ENCODE data around the gene ACTRT3. TPM values are rescaled to one million over a fixed set of nuclear protein-coding genes. Genes with fewer than 3 reads are reported as not detected.

Gene ACTRT3
- total RNA-seq, 1 experiment from 2014 or later, result 1.7 TPM

DNA sequence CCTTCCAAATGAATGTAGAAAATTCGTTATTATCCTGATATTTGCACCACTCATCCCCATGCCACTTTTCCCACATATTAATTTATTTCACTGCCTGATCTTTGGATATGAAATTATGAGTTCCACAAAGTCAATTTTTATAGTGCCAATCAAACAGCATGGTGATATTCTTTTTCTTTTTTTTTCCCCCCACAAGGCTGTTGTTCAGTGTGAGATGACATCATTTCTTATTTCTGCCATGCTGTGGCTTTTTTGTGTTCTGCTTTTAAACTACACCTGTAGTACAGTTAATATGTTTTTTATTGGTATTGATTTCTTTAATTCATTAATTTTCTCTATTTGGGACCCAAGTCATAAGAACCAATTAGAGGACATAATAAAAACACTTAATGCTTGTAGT, 18.4 kb upstream of the ACTRT3 start:
- ChIA-PET POLR2A (no interaction called here), CTCF (no interaction called here)
- H3K36me3 ChIP-seq (ENCODE audit: control insufficient read depth, insufficient read depth, low read length), result peaks cover 59% of the 10 kb centered on the region
- intact Hi-C loops (cut with micrococcal nuclease; ENCODE audit: unreplicated experiment) (no loop called here), in situ Hi-C loops (cut with HindIII; ENCODE audit: low pct_unique_long_range_greater_than_20kb, low sequenced_read_pairs) (no loop called here)
- no TSS peak for BruUV-seq (replicated peaks)
- H3K4me3 ChIP-seq (ENCODE audit: low read depth in 2 of 2, low read length in 2 of 2), result no peak overlapping the region
- ATAC-seq, result no peak
- H3K27me3 ChIP-seq (ENCODE audit: control insufficient read depth, insufficient read depth, low read length), result no peaks in the 10 kb centered on the region
- TF ChIP-seq TCF7L2 (IDR thresholded peaks at IDR 0.05; ENCODE audit: low read depth, low read length), result no peak
- no peak for TF ChIP-seq POLR2AphosphoS5 (IDR thresholded peaks at IDR 0.05; ENCODE audit: low read depth, low read length)
- no peak for TF ChIP-seq SIN3A (IDR thresholded peaks at IDR 0.05; ENCODE audit: borderline replicate concordance, insufficient read depth, low read depth, low read length)
- TF ChIP-seq, protein P1, sequence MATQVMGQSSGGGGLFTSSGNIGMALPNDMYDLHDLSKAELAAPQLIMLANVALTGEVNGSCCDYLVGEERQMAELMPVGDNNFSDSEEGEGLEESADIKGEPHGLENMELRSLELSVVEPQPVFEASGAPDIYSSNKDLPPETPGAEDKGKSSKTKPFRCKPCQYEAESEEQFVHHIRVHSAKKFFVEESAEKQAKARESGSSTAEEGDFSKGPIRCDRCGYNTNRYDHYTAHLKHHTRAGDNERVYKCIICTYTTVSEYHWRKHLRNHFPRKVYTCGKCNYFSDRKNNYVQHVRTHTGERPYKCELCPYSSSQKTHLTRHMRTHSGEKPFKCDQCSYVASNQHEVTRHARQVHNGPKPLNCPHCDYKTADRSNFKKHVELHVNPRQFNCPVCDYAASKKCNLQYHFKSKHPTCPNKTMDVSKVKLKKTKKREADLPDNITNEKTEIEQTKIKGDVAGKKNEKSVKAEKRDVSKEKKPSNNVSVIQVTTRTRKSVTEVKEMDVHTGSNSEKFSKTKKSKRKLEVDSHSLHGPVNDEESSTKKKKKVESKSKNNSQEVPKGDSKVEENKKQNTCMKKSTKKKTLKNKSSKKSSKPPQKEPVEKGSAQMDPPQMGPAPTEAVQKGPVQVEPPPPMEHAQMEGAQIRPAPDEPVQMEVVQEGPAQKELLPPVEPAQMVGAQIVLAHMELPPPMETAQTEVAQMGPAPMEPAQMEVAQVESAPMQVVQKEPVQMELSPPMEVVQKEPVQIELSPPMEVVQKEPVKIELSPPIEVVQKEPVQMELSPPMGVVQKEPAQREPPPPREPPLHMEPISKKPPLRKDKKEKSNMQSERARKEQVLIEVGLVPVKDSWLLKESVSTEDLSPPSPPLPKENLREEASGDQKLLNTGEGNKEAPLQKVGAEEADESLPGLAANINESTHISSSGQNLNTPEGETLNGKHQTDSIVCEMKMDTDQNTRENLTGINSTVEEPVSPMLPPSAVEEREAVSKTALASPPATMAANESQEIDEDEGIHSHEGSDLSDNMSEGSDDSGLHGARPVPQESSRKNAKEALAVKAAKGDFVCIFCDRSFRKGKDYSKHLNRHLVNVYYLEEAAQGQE (IDR thresholded peaks at IDR 0.05; ENCODE audit: insufficient read depth in 1 of 2, low read depth in 2 of 2, low read length in 1 of 2), result no peak
- TF ChIP-seq, protein P2, sequence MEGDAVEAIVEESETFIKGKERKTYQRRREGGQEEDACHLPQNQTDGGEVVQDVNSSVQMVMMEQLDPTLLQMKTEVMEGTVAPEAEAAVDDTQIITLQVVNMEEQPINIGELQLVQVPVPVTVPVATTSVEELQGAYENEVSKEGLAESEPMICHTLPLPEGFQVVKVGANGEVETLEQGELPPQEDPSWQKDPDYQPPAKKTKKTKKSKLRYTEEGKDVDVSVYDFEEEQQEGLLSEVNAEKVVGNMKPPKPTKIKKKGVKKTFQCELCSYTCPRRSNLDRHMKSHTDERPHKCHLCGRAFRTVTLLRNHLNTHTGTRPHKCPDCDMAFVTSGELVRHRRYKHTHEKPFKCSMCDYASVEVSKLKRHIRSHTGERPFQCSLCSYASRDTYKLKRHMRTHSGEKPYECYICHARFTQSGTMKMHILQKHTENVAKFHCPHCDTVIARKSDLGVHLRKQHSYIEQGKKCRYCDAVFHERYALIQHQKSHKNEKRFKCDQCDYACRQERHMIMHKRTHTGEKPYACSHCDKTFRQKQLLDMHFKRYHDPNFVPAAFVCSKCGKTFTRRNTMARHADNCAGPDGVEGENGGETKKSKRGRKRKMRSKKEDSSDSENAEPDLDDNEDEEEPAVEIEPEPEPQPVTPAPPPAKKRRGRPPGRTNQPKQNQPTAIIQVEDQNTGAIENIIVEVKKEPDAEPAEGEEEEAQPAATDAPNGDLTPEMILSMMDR (IDR thresholded peaks at IDR 0.05), result no peak
- no peak overlapping the region for H3K27ac ChIP-seq (ENCODE audit: low read length)
- no peaks in the 10 kb centered on the region for H3K4me1 ChIP-seq (ENCODE audit: control insufficient read depth, insufficient read depth, low read length)
- H3K9me3 ChIP-seq (ENCODE audit: control insufficient read depth, insufficient read depth, low read depth, low read length), result no peaks in the 10 kb centered on the region
- no peak for DNase-seq (ENCODE audit: low read depth, low spot score)

DNA sequence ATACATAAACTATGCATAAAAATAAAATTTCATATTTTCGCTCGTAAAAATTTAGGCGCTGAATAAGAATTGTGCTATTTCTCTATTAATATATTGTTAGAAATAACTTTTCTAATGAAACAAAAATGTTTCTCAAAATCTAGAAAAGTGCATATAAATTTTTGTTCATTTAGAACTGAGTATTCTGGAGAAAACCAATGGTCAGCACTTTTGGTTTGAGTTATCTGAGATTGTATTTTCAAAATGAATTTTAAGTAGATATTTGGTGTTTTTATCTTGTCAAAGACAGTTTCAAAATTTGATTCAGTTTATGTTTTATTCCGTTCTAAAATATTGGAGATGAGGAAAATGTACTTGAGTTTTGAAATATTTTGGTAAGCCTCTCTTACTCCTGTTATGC, 17.8 kb upstream of the ACTRT3 start:
- ChIA-PET POLR2A (no interaction called here), CTCF (no interaction called here)
- in situ Hi-C loops (cut with HindIII; ENCODE audit: low pct_unique_long_range_greater_than_20kb, low sequenced_read_pairs) (no loop called here), intact Hi-C loops (cut with micrococcal nuclease; ENCODE audit: unreplicated experiment) (no loop called here)
- no peak overlapping the region for H3K27ac ChIP-seq (ENCODE audit: low read length)
- no peaks in the 10 kb centered on the region for H3K27me3 ChIP-seq (ENCODE audit: control insufficient read depth, insufficient read depth, low read length)
- H3K9me3 ChIP-seq (ENCODE audit: control insufficient read depth, insufficient read depth, low read depth, low read length), result no peaks in the 10 kb centered on the region
- H3K36me3 ChIP-seq (ENCODE audit: control insufficient read depth, insufficient read depth, low read length), result peaks cover 64% of the 10 kb centered on the region
- BruUV-seq (replicated peaks), result no TSS peak
- DNase-seq (ENCODE audit: low read depth, low spot score) (no peak), ATAC-seq (no peak)
- TF ChIP-seq SIN3A (IDR thresholded peaks at IDR 0.05; ENCODE audit: borderline replicate concordance, insufficient read depth, low read depth, low read length) (no peak), TCF7L2 (IDR thresholded peaks at IDR 0.05; ENCODE audit: low read depth, low read length) (no peak), POLR2AphosphoS5 (IDR thresholded peaks at IDR 0.05; ENCODE audit: low read depth, low read length) (no peak)
- TF ChIP-seq, protein P2 (IDR thresholded peaks at IDR 0.05), result no peak
- TF ChIP-seq, protein P1 (IDR thresholded peaks at IDR 0.05; ENCODE audit: insufficient read depth in 1 of 2, low read depth in 2 of 2, low read length in 1 of 2), result no peak
- no peaks in the 10 kb centered on the region for H3K4me1 ChIP-seq (ENCODE audit: control insufficient read depth, insufficient read depth, low read length)
- H3K4me3 ChIP-seq (ENCODE audit: low read depth in 2 of 2, low read length in 2 of 2), result no peak overlapping the region
